ENCODE data around the gene NBPF14.
"Not testable (repeated sequence)": the region's sequence is repeated elsewhere in the genome, so short reads cannot be mapped to it uniquely, and the experiment has no call there.

DNA sequence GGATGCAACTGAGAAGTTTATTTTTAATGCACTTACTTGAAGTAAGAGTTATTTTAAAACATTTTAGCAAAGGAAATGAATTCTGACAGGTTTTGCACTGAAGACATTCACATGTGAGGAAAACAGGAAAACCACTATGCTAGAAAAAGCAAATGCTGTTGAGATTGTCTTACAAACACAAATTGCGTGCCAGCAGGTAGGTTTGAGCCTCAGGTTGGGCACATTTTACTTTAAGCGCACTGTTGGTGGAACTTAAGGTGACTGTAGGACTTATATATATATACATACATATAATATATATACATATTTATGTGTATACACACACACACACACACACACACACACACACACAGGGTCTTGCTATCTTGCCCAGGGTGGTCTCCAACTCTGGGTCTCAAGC is 69.2 kb downstream of the NBPF14 start:
- TF ChIP-seq MEF2A (IDR thresholded peaks at IDR 0.05; ENCODE audit: borderline replicate concordance, low read depth); YY1 (IDR thresholded peaks at IDR 0.05; ENCODE audit: low read depth): not testable (repeated sequence)
- TF ChIP-seq, protein P1, sequence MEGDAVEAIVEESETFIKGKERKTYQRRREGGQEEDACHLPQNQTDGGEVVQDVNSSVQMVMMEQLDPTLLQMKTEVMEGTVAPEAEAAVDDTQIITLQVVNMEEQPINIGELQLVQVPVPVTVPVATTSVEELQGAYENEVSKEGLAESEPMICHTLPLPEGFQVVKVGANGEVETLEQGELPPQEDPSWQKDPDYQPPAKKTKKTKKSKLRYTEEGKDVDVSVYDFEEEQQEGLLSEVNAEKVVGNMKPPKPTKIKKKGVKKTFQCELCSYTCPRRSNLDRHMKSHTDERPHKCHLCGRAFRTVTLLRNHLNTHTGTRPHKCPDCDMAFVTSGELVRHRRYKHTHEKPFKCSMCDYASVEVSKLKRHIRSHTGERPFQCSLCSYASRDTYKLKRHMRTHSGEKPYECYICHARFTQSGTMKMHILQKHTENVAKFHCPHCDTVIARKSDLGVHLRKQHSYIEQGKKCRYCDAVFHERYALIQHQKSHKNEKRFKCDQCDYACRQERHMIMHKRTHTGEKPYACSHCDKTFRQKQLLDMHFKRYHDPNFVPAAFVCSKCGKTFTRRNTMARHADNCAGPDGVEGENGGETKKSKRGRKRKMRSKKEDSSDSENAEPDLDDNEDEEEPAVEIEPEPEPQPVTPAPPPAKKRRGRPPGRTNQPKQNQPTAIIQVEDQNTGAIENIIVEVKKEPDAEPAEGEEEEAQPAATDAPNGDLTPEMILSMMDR (IDR thresholded peaks at IDR 0.05), result not testable (repeated sequence)

Data from SK-N-SH (cell line).